ENCODE measurements around the gene PFKFB1. TPM values are rescaled to one million over a fixed set of nuclear protein-coding genes. Genes with fewer than 3 reads are reported as not detected.

Gene PFKFB1
- total RNA-seq, 2 donors from 2014 or later: 0.55 to 1.1 TPM

- no peak overlapping the region for H3K27ac Mint-ChIP-seq
- no peaks in the 10 kb centered on the region for H3K36me3 ChIP-seq (ENCODE audit: control insufficient read depth, insufficient read depth, low read length)
- no peaks in the 10 kb centered on the region for H3K4me1 Mint-ChIP-seq
- no peaks in the 10 kb centered on the region for H3K27me3 ChIP-seq (ENCODE audit: control insufficient read depth, insufficient read depth, low read length, poor library complexity, severe bottlenecking)
- DNase-seq: no peak
- no peaks in the 10 kb centered on the region for H3K9me3 ChIP-seq (ENCODE audit: control insufficient read depth, low read length)
- H3K4me3 ChIP-seq (ENCODE audit: low read length): no peak overlapping the region
- no peak overlapping the region for H3K9ac ChIP-seq (ENCODE audit: extremely low read depth, low read length, poor library complexity, severe bottlenecking)
- H3K27ac ChIP-seq (ENCODE audit: low read depth, low read length): no peak overlapping the region
- H3K4me3 Mint-ChIP-seq: no peak overlapping the region
- no peaks in the 10 kb centered on the region for H3K27me3 Mint-ChIP-seq (ENCODE audit: insufficient read depth)
- H3K4me1 ChIP-seq (ENCODE audit: control insufficient read depth, insufficient read depth, low read length): no peaks in the 10 kb centered on the region
- H3K9me3 Mint-ChIP-seq: peaks cover 45% of the 10 kb centered on the region
- no peaks in the 10 kb centered on the region for H3K36me3 Mint-ChIP-seq (ENCODE audit: low read depth)
- TF ChIP-seq CTCF (conservative IDR thresholded peaks at IDR 0.05): no peak
Measured at GRCh38 chrX:54995621-54996020, 1.6 kb upstream of the PFKFB1 start.

GRCh38 chrX:54994668-54995351, 822 bp upstream of the PFKFB1 start:
- H3K27me3 Mint-ChIP-seq (ENCODE audit: insufficient read depth): no peaks in the 10 kb centered on the region
- 80 to 93% methylated on average over 2 to 6 of the region's 6 CpGs for WGBS, 2 experiments (ENCODE audit: insufficient coverage in 1 of 2, insufficient read length in 1 of 2)

GRCh38 chrX:54992911-54993622, 921 bp downstream of the PFKFB1 start:
- no peak for DNase-seq
- Histone ChIP-seq H3K27me3 (ENCODE audit: control insufficient read depth, insufficient read depth, low read length, poor library complexity, severe bottlenecking) (no peaks in the 10 kb centered on the region), H3K9me3 (ENCODE audit: control insufficient read depth, low read length) (no peaks in the 10 kb centered on the region), H3K36me3 (ENCODE audit: control insufficient read depth, insufficient read depth, low read length) (no peaks in the 10 kb centered on the region), H3K9ac (ENCODE audit: extremely low read depth, low read length, poor library complexity, severe bottlenecking) (no peak overlapping the region), H3K27ac (ENCODE audit: low read depth, low read length) (no peak overlapping the region), H3K4me3 (ENCODE audit: low read length) (no peak overlapping the region), H3K4me1 (ENCODE audit: control insufficient read depth, insufficient read depth, low read length) (no peaks in the 10 kb centered on the region)
- Mint-ChIP-seq H3K27me3 (ENCODE audit: insufficient read depth) (no peaks in the 10 kb centered on the region), H3K4me1 (no peaks in the 10 kb centered on the region), H3K27ac (no peak overlapping the region), H3K4me3 (no peak overlapping the region), H3K9me3 (peaks cover 31% of the 10 kb centered on the region), H3K36me3 (ENCODE audit: low read depth) (no peaks in the 10 kb centered on the region)
- no CpG with 5 or more reads among the region's 1 CpG for WGBS, 2 experiments (ENCODE audit: insufficient coverage in 1 of 2, insufficient read length in 1 of 2)
- no peak for TF ChIP-seq CTCF (conservative IDR thresholded peaks at IDR 0.05)

More at GRCh38 chrX:54994668-54995351, 822 bp upstream of the PFKFB1 start:
- TF ChIP-seq CTCF (conservative IDR thresholded peaks at IDR 0.05): no peak
- Histone ChIP-seq H3K9ac (ENCODE audit: extremely low read depth, low read length, poor library complexity, severe bottlenecking) (no peak overlapping the region), H3K4me3 (ENCODE audit: low read length) (no peak overlapping the region), H3K27me3 (ENCODE audit: control insufficient read depth, insufficient read depth, low read length, poor library complexity, severe bottlenecking) (no peaks in the 10 kb centered on the region), H3K36me3 (ENCODE audit: control insufficient read depth, insufficient read depth, low read length) (no peaks in the 10 kb centered on the region), H3K4me1 (ENCODE audit: control insufficient read depth, insufficient read depth, low read length) (no peaks in the 10 kb centered on the region), H3K27ac (ENCODE audit: low read depth, low read length) (no peak overlapping the region), H3K9me3 (ENCODE audit: control insufficient read depth, low read length) (no peaks in the 10 kb centered on the region)
- no peak overlapping the region for H3K27ac Mint-ChIP-seq
- no peaks in the 10 kb centered on the region for H3K4me1 Mint-ChIP-seq
- no peak for DNase-seq
- no peak overlapping the region for H3K4me3 Mint-ChIP-seq
- no peaks in the 10 kb centered on the region for H3K36me3 Mint-ChIP-seq (ENCODE audit: low read depth)
- peaks cover 44% of the 10 kb centered on the region for H3K9me3 Mint-ChIP-seq
